GM10266 (cell line): ENCODE data around the gene SUPT5H.

Source experiments
- DNase-seq: peaks from one replicate; pipeline ENCODE4 v3.0.0; 2012; ENCODE audit errors: extremely low spot score
- TF ChIP-seq, protein P1 (sequence below): IDR thresholded peaks from 2 replicates; pipeline ENCODE4 v1.5.1; 2012; ENCODE audit warnings: mild to moderate bottlenecking, low read depth; ENCODE audit not compliant: control insufficient read depth, insufficient read depth; ENCODE audit errors: missing control alignments

Gene SUPT5H

DNA sequence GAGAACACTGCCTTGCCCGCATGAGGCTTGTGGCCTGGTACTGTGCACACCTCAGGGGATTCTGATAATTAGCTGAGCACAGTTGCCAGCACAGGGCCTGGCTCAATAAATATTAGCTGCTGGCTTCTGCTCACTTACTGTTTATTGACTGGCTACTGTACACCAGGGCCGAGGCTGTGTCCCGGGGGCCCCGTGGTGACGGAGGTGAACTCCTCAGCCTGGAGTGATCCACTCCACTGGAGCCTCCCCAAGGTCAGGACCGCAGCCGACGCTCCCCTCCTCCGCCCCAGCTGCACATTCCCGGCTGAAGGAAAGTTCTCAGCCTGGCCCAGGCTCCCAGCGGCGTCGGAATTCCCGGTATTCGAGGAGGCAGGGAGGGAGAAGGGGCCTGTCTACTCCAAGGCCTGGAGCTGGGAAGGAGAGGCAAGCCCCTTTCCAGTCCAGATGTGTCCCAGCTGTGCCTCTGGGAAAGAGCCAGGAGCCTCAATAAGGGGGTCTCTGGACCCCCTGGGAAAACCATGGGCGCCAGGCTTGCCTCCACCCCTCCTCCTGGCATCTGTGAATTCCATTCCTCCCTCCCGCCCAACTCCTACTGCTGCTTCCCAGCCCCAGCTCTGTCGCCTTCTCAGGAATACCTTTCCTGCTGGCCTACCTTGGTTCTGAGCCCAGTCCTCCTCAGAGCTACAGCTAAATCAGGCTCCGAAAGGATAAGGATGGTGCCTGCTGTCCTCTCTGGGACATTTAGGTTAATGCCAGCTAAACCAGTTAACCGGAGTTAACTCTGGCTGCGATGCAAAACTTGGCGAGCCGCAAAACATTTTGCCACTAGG is 16.9 kb upstream of the SUPT5H start:
- TF ChIP-seq, protein P1, sequence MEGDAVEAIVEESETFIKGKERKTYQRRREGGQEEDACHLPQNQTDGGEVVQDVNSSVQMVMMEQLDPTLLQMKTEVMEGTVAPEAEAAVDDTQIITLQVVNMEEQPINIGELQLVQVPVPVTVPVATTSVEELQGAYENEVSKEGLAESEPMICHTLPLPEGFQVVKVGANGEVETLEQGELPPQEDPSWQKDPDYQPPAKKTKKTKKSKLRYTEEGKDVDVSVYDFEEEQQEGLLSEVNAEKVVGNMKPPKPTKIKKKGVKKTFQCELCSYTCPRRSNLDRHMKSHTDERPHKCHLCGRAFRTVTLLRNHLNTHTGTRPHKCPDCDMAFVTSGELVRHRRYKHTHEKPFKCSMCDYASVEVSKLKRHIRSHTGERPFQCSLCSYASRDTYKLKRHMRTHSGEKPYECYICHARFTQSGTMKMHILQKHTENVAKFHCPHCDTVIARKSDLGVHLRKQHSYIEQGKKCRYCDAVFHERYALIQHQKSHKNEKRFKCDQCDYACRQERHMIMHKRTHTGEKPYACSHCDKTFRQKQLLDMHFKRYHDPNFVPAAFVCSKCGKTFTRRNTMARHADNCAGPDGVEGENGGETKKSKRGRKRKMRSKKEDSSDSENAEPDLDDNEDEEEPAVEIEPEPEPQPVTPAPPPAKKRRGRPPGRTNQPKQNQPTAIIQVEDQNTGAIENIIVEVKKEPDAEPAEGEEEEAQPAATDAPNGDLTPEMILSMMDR = no peak
- DNase-seq = no peak

DNA sequence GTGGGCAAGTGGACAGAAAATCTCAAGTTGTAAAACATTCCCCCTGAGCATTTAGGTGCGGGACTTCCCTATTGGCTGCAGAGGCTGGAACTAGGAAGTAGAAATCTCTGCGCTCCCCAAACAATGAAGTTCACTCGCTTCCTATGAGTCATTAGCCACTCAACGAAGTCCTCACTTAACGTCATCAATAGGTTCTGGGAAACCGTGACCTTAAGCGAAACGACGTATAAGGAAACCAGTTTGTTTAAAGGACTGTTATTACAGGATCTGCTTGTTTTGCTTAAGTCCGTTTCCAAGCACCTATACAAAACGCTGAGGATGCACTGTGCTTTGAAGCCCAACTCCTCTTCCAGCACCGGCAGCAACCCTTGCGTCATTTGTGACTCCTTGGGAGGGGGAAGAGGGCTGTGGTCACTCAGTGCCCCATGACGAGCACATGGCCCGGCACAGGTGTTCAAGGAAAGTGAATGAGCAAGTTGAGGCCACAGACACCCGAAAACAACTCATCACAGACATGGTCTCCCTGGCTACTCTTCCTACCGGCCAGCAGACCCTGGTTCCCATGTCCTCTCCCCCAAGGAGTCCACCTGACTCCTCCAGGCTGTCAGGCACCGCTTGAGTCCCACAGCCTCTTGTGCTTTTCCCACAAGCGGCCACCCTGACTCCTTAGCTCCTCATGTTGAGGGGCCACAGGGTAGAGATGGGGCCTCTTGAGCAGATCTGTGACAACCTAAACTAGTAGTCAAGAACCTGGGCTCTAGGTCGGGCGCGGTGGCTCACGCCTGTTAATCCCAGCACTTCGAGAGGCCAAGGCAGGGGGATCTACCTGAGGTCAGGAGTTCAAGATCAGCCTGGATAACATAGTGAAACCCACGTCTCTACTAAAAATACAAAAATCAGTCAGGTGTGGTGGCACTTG is 14.4 kb upstream of the SUPT5H start:
- DNase-seq = peak; percentile 68
- TF ChIP-seq, protein P1 = no peak

DNA sequence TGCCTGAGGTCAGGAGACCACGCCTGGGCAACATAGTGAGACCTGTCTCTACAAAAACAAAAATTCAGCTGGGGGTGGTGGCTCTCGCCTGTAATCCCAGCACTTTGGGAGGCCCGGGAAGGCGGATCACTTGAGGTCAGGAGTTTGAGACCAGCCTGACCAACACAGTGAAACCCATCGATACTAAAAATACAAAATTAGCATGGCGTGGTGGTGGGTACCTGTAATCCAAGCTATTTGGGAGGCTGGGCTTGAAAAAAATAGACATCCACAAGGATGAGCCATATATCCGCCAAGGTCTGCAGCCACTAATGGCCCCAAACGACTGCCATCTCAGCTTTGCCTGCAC is 12.7 kb upstream of the SUPT5H start:
- no peak for DNase-seq
- TF ChIP-seq, protein P1 = no peak

DNA sequence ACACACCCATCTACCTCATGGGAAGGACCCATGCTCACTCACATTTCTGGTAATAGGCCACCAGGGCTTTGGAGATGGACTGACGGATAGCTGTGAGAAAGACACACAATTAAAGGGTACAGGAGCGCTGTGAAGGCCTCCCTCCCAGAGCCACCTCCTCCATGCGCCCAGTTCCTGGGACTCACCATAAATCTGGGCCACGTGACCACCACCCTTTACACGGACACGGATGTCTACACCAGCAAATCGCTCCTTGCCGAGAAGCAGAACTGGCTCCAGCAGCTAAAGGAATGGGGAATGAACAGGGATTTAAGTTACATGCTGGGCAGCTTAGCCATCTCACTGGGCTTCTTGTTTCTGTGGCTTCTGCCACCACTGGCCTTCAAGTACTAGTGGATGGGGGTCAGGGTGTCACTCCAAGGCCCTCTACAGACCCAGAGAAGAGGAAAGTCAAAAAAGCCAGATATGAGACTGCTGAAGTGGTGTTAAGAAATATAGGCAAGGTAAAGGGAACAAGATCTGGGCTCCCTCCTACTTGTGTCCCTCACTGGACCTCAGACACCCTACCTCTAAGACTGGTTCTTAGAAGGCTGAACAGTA is 11.8 kb upstream of the SUPT5H start:
- TF ChIP-seq, protein P1 = no peak
- no peak for DNase-seq

DNA sequence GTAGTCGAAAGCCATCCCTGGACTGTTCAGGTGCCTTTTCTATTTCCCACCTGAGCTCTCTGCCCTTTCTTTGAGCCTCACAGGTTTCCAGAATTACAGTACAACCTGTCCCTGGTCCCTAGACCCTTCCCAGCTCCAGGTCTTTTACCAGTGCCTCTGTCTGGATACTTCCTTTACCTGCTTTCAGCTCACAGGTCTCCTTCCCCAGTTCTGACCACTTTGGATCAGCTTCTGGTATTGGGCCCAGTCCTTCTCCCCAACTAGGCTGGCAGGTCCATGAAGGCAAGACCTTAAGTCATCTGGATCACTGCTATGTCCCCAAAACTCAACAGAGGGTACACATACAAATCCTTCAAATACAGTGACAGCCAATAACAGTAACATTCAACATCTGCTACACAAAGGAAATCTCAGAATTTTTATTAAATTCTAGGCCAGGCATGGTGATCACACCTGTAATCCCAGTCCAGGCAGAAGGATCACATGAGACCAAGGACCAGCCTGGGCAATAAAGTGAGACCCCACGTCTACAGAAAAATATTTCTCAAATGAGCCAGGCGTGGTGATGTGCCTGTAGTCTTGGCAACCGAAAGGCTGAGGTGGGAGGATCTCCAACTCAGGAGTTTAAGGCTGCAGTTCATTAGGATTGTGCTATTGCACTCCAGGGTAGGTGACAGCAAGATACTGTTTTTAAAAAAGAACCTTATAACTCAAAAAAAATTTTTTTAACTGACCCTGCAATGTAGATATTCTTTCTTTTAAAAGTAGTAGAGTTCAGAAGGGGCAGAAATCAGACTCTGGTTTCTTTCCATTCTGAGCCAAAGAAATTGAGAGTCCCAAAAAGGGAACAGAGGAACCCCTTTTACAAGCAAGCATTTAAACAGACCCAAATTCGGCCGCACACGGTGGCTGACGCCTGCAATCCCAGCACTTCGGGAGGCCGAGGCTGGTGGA is 11.0 kb upstream of the SUPT5H start:
- no peak for DNase-seq
- TF ChIP-seq, protein P1 = no peak

DNA sequence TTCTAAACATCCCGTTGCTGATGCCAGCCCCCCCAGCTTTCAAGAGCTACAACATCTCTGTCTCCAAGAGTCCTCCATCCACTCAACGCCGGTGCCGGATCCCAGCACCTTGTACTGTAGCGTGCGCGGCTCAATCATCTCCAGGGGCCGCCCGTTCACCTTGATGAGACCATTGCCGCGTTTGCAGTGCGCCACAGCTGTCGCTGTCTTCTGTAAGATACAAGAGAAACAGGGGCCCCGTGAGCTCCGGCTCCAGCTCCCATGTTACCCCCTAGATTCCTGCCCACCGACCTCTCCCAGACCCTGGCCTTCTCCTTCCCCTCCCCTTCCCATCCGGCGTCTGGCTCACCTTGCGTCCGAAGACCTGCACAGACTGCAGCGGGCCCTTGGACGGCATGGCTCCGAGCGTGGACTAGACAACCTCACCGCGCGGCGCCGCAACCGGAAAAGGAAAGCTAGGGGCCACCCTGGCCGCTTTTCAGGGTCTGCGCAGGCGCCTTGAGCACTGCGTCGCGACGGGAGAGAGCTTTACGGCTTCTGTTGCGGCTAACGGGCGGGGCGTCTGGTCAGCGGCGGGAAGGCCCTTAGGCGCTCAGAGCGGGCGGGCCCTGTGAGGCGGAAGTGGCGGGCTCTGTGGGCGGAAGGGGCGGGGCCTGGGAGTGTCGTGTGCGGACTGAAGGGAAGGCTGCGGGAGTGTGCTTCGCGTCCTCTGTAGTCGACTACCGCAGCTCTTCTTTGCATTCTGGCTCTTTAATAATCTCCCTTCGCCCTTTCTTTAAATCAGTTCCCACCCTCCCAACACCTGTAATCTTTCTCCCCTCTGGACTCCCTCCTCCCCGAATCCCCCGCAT is 9.7 kb upstream of the SUPT5H start, which contains the start of gene RPS16:
TSS of gene RPS16 (minus strand) at position 451 of the 851 bp plus-strand sequence. CDS start at position 397, 54 bp downstream.
- TF ChIP-seq, protein P1 = no peak
- peak; percentile 93 for DNase-seq
